Gastroesophageal sphincter (tissue), 4 donors: Measurements from ENCODE around the gene IFIT5. TPM values are rescaled to one million over a fixed set of nuclear protein-coding genes. Genes with fewer than 3 reads are reported as not detected.

Experiments
- ATAC-seq: fragments of 150-250 bp; one replicate; pipeline ENCODE4 v1.9.1; 2016; ENCODE audit warnings: mild to moderate bottlenecking, moderate library complexity
- H3K27ac ChIP-seq, 4 donors: fragments of 200-600 bp; sonication (generic) in 3 of 4; 1 replicate in 3 of 4; 2 replicates in 1 of 4; pipeline ENCODE4 v1.5.1; 2016 to 2019
- H3K27me3 ChIP-seq: fragments of 200-600 bp; sonication (generic); one replicate; pipeline ENCODE4 v1.5.1; 2019
- H3K36me3 ChIP-seq, 2 donors: fragments of 200-600 bp; sonication (generic); one replicate each; pipeline ENCODE4 v1.5.1; 2019; ENCODE audit warnings: control low read depth in 1 of 2
- H3K4me1 ChIP-seq, 3 donors: fragments of 200-600 bp; sonication (generic); 1 replicate in 2 of 3; 2 replicates in 1 of 3; pipeline ENCODE4 v1.5.1; 2016 to 2019; ENCODE audit warnings: control low read depth in 2 of 3
- H3K4me3 ChIP-seq, 2 donors: fragments of 200-600 bp; sonication (generic); one replicate each; pipeline ENCODE4 v1.5.1; 2019; ENCODE audit warnings: mild to moderate bottlenecking in 1 of 2, moderate library complexity in 1 of 2
- H3K9me3 ChIP-seq, 3 donors: fragments of 200-600 bp; sonication (generic); one replicate each; pipeline ENCODE4 v1.5.1; 2017 to 2019; ENCODE audit warnings: control low read depth in 2 of 3
- CTCF ChIP-seq, 4 experiments: fragments of 200-600 bp in 2 of 4; fragments of 450-650 bp in 2 of 4; sonication (generic) in 1 of 4; IDR thresholded peaks; one replicate each; pipeline ENCODE4 v1.5.1; 2017 to 2019; ENCODE audit warnings: antibody characterized with exemption in 4 of 4, mild to moderate bottlenecking in 2 of 4, moderate library complexity in 2 of 4
- EP300 ChIP-seq: sonication (generic); formaldehyde crosslinking; IDR thresholded peaks from one replicate; pipeline ENCODE4 v1.6.1; 2017; ENCODE audit warnings: antibody characterized with exemption, mild to moderate bottlenecking
- POLR2A ChIP-seq, 2 donors: fragments of 450-650 bp; IDR thresholded peaks; one replicate each; pipeline ENCODE4 v1.6.1; 2017; ENCODE audit warnings: antibody characterized with exemption in 2 of 2, mild to moderate bottlenecking in 2 of 2, moderate library complexity in 1 of 2
- POLR2AphosphoS5 ChIP-seq: sonication (generic); formaldehyde crosslinking; IDR thresholded peaks from one replicate; pipeline ENCODE4 v1.6.1; 2017; ENCODE audit warnings: antibody characterized with exemption
- WGBS, 2 donors: methylation state at CpG; one replicate each; pipeline ENCODE4 v1.1.5; 2018; ENCODE audit warnings: low coverage in 1 of 2; 5-methylcytosine and 5-hydroxymethylcytosine counted together
- total RNA-seq, 4 donors: library from RNA; depleted of rRNA; stranded (reverse); fragments of >200 nt; gene quantifications; one replicate each; pipeline ENCODE4 v1.1.0, GENCODE V29; 2016

IFIT5 gene
- total RNA-seq, 4 donors from 2014 or later: 14.9 to 30.0 (median 27.3) TPM

GRCh38 chr10:89395141-89395540 lies 19.2 kb upstream of the IFIT5 start:
- 89 to 94% methylated on average over 2 of the region's 2 CpGs for WGBS, 2 donors
- peak overlapping the region in 2 of 4 donors; percentile 2 to 19 for H3K27ac ChIP-seq
- peak overlapping the region in 1 of 2 donors; percentile 13 for H3K4me3 ChIP-seq
- H3K27me3 ChIP-seq: no peaks in the 10 kb centered on the region
- TF ChIP-seq POLR2A (IDR thresholded peaks at IDR 0.05) (no peak), POLR2AphosphoS5 (no peak), CTCF (IDR thresholded peaks at IDR 0.05) (no peak), EP300 (no peak)
- ATAC-seq: no peak
- no peaks in the 10 kb centered on the region for H3K9me3 ChIP-seq
- H3K36me3 ChIP-seq: no peaks in the 10 kb centered on the region
- H3K4me1 ChIP-seq: peaks cover 10 to 65% (median 20%) of the 10 kb centered on the region in 3 donors

DNA sequence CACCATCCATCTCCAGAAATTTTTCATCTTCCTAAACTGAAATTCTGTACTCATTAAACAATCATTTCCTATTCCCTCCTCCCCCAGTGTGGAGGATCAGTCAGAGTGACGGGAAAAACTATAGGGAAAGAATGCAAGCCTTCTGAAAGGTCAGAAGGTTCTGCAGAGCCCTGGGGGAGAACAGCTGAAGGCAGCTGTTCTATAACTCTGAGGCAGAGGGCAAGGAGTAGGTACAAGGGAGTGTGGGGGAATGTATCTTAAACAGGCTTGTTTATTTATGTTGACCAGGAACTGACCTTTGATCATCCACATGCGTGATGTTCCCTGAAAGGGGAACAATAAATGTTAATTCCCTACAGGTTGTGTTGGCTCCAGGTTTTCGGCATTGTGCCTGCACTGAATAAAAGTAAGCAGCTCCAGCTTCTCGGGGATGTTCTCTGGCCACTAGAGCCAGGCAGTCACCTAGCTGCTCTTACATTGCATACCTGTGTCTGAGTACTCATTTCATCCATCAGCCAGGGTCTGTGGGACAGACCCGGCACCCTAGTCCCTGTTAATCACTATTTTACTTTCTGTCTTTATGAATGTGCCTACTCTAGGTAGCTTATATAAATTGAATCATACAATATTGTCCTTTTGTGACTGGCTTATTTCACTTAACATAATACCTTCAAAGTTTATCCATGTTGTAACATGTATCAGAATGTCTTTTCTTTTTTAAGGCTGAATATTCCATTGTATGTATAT lies 16.2 kb upstream of the IFIT5 start:
- H3K4me1 ChIP-seq: peaks cover 0 to 39% (median 10%) of the 10 kb centered on the region in 3 donors
- H3K4me3 ChIP-seq: no peak overlapping the region
- peaks cover 0 to 12% of the 10 kb centered on the region in 2 donors for H3K36me3 ChIP-seq
- no peak overlapping the region for H3K27ac ChIP-seq
- no peak for TF ChIP-seq POLR2AphosphoS5
- TF ChIP-seq POLR2A (IDR thresholded peaks at IDR 0.05): no peak
- TF ChIP-seq EP300: no peak
- TF ChIP-seq CTCF (IDR thresholded peaks at IDR 0.05): no peak
- no peaks in the 10 kb centered on the region for H3K9me3 ChIP-seq
- no peaks in the 10 kb centered on the region for H3K27me3 ChIP-seq
- ATAC-seq: no peak
- WGBS, 2 donors: 81 to 83% methylated on average over 5 of the region's 5 CpGs

DNA sequence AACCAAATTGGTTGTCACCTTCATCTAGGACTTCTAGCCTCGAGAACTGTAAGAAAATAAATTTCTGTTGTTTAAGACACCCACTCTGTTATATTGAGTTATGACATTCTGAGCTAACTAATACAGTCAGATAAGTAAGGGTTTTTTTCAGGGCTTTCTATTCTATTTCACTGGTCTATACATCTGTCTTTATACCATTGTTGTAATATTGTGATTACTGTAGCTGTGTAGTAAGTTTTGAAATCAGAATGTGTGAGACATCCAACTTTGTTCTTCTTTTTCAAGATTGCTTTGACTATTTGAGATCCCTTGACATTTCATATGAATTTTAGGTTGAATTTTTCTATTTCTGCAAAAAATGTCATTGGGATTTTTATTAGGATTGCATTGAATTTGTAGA lies 14.4 kb upstream of the IFIT5 start:
- Histone ChIP-seq H3K9me3 (no peaks in the 10 kb centered on the region), H3K27ac (no peak overlapping the region), H3K36me3 (peaks cover 0 to 16% of the 10 kb centered on the region in 2 donors), H3K27me3 (no peaks in the 10 kb centered on the region), H3K4me3 (no peak overlapping the region), H3K4me1 (peaks cover 0 to 36% (median 3%) of the 10 kb centered on the region in 3 donors)
- no peak for ATAC-seq
- TF ChIP-seq EP300 (no peak), POLR2AphosphoS5 (no peak), POLR2A (IDR thresholded peaks at IDR 0.05) (no peak), CTCF (IDR thresholded peaks at IDR 0.05) (no peak)
- 80 to 86% methylated on average over 1 of the region's 1 CpG for WGBS, 2 donors

DNA sequence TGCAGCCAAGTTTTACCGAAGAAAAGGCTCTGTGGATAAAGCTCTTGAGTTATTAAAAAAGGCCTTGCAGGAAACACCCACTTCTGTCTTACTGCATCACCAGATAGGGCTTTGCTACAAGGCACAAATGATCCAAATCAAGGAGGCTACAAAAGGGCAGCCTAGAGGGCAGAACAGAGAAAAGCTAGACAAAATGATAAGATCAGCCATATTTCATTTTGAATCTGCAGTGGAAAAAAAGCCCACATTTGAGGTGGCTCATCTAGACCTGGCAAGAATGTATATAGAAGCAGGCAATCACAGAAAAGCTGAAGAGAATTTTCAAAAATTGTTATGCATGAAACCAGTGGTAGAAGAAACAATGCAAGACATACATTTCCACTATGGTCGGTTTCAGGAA lies 11.3 kb upstream of the IFIT5 start:
- no peak for ATAC-seq
- no peak for TF ChIP-seq EP300
- no peak for TF ChIP-seq POLR2AphosphoS5
- TF ChIP-seq CTCF (IDR thresholded peaks at IDR 0.05): no peak
- no peak for TF ChIP-seq POLR2A (IDR thresholded peaks at IDR 0.05)
- Histone ChIP-seq H3K36me3 (peaks cover 0 to 16% of the 10 kb centered on the region in 2 donors), H3K4me3 (no peak overlapping the region), H3K27me3 (no peaks in the 10 kb centered on the region), H3K27ac (no peak overlapping the region), H3K4me1 (peaks cover 0 to 23% (median 0%) of the 10 kb centered on the region in 3 donors), H3K9me3 (no peaks in the 10 kb centered on the region)
- 78 to 100% methylated on average over 1 to 2 of the region's 2 CpGs for WGBS, 2 donors
